DND-41 (cell line): ENCODE measurements around the gene BRK1.

Source experiments
- ATAC-seq: fragments of 200-7000 bp; cut with Tn5 transposase; 3 replicates; pipeline ENCODE4 v1.9.1; 2021; ENCODE audit warnings: low read depth; ENCODE audit not compliant: insufficient read depth
- DNase-seq: peaks from one replicate; pipeline ENCODE4 v3.0.0-alpha.2; 2020
- H2AFZ ChIP-seq: 2 replicates; pipeline ENCODE4 v1.6.0; 2012; ENCODE audit warnings: low read depth, low read length
- H3K27ac ChIP-seq: 2 replicates; pipeline ENCODE4 v1.5.1; 2012; ENCODE audit warnings: low read length, inconsistent platforms
- H3K27me3 ChIP-seq: fragments of 200-600 bp; sonication (generic); 2 replicates; pipeline ENCODE4 v1.6.0; 2012; ENCODE audit warnings: low read length, mild to moderate bottlenecking, inconsistent platforms; ENCODE audit not compliant: insufficient read depth, poor library complexity
- H3K36me3 ChIP-seq: 2 replicates; pipeline ENCODE4 v1.5.1; 2012; ENCODE audit warnings: low read length, inconsistent platforms; ENCODE audit not compliant: insufficient read depth
- H3K4me1 ChIP-seq: 2 replicates; pipeline ENCODE4 v1.5.1; 2012; ENCODE audit warnings: mild to moderate bottlenecking, low read length; ENCODE audit not compliant: insufficient read depth
- H3K4me2 ChIP-seq: 2 replicates; pipeline ENCODE4 v1.6.0; 2012; ENCODE audit warnings: mild to moderate bottlenecking, moderate library complexity, low read length, inconsistent platforms; ENCODE audit not compliant: insufficient read depth
- H3K4me3 ChIP-seq, 2 experiments: fragments of 200-600 bp in 1 of 2; shearing (Covaris generic) in 1 of 2; 2 replicates each; pipeline ENCODE4 v1.5.1; 2012 to 2016; ENCODE audit warnings: inconsistent platforms in 2 of 2, low read length in 2 of 2, mild to moderate bottlenecking in 2 of 2, low read depth in 1 of 2, moderate library complexity in 1 of 2
- H3K79me2 ChIP-seq: 2 replicates; pipeline ENCODE4 v1.6.0; 2012; ENCODE audit warnings: low read length, inconsistent platforms; ENCODE audit not compliant: insufficient read depth
- H3K9ac ChIP-seq: 2 replicates; pipeline ENCODE4 v1.6.0; 2012; ENCODE audit warnings: low read depth, mild to moderate bottlenecking, inconsistent platforms, low read length, moderate library complexity
- H3K9me3 ChIP-seq: 2 replicates; pipeline ENCODE4 v1.5.1; 2012; ENCODE audit warnings: low read length, moderate library complexity, mild to moderate bottlenecking, inconsistent platforms; ENCODE audit not compliant: insufficient read depth, severe bottlenecking
- H4K20me1 ChIP-seq: 2 replicates; pipeline ENCODE4 v1.6.0; 2012; ENCODE audit warnings: low read length; ENCODE audit not compliant: insufficient read depth
- EZH2 ChIP-seq: IDR thresholded peaks from 3 replicates; pipeline ENCODE4 v1.6.1; 2012; ENCODE audit warnings: borderline replicate concordance, low read depth, mild to moderate bottlenecking, moderate library complexity, low read length, inconsistent platforms; ENCODE audit not compliant: severe bottlenecking
- TF ChIP-seq, protein P1 (sequence below): IDR thresholded peaks from 2 replicates; pipeline ENCODE4 v1.5.1; 2012; ENCODE audit warnings: borderline replicate concordance, low read length, moderate library complexity, mild to moderate bottlenecking; ENCODE audit not compliant: poor library complexity, severe bottlenecking; ENCODE audit errors: extremely low read depth

Gene BRK1

GRCh38 chr3:10149226-10149625 lies 33.8 kb downstream of the BRK1 start:
- H3K9ac ChIP-seq: no peak overlapping the region
- ATAC-seq (no peak), DNase-seq (no peak)
- H3K27me3 ChIP-seq: no peaks in the 10 kb centered on the region
- no peak overlapping the region for H3K4me3 ChIP-seq
- H3K9me3 ChIP-seq: no peaks in the 10 kb centered on the region
- peaks cover 82% of the 10 kb centered on the region for H3K36me3 ChIP-seq
- peaks cover 32% of the 10 kb centered on the region for H4K20me1 ChIP-seq
- H3K4me2 ChIP-seq: no peak overlapping the region
- TF ChIP-seq EZH2: no peak
- TF ChIP-seq, protein P1, sequence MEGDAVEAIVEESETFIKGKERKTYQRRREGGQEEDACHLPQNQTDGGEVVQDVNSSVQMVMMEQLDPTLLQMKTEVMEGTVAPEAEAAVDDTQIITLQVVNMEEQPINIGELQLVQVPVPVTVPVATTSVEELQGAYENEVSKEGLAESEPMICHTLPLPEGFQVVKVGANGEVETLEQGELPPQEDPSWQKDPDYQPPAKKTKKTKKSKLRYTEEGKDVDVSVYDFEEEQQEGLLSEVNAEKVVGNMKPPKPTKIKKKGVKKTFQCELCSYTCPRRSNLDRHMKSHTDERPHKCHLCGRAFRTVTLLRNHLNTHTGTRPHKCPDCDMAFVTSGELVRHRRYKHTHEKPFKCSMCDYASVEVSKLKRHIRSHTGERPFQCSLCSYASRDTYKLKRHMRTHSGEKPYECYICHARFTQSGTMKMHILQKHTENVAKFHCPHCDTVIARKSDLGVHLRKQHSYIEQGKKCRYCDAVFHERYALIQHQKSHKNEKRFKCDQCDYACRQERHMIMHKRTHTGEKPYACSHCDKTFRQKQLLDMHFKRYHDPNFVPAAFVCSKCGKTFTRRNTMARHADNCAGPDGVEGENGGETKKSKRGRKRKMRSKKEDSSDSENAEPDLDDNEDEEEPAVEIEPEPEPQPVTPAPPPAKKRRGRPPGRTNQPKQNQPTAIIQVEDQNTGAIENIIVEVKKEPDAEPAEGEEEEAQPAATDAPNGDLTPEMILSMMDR: no peak
- H2AFZ ChIP-seq: no peak overlapping the region
- no peak overlapping the region for H3K27ac ChIP-seq
- peaks cover 22% of the 10 kb centered on the region for H3K4me1 ChIP-seq
- H3K79me2 ChIP-seq: peaks cover 43% of the 10 kb centered on the region

DNA sequence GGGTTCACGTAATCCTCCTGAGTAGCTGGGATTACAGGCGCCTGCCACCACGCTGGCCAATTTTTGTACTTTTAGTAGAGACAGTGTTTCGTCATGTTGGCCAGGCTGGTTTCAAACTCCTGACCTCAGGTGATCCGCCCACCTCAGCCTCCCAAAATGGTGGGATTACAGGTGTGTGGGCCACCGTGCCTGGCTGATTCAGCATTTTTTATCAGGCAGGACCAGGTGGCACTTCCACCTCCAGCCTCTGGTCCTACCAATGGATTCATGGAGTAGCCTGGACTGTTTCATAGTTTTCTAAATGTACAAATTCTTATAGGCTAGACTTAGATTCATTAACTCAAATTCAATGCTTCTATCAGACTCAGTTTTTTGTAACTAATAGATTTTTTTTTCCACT lies 35.5 kb downstream of the BRK1 start:
- Histone ChIP-seq H3K27ac (no peak overlapping the region), H3K9me3 (no peaks in the 10 kb centered on the region), H3K27me3 (no peaks in the 10 kb centered on the region), H3K9ac (no peak overlapping the region), H3K36me3 (peaks cover 78% of the 10 kb centered on the region), H3K4me2 (no peak overlapping the region), H3K4me3 (no peak overlapping the region), H3K4me1 (peaks cover 7% of the 10 kb centered on the region; the same call in 1 of the 2 replicates), H3K79me2 (peaks cover 25% of the 10 kb centered on the region), H4K20me1 (peaks cover 25% of the 10 kb centered on the region), H2AFZ (no peak overlapping the region)
- no peak for DNase-seq
- ATAC-seq: no peak
- TF ChIP-seq EZH2: no peak

GRCh38 chr3:10154335-10155122 lies 39.1 kb downstream of the BRK1 start:
- Histone ChIP-seq H3K79me2 (no peaks in the 10 kb centered on the region), H3K4me1 (no peaks in the 10 kb centered on the region), H3K27me3 (no peaks in the 10 kb centered on the region), H3K4me3 (no peak overlapping the region), H3K4me2 (no peak overlapping the region), H2AFZ (no peak overlapping the region), H3K9ac (no peak overlapping the region), H3K36me3 (peaks cover 46% of the 10 kb centered on the region), H3K9me3 (no peaks in the 10 kb centered on the region), H4K20me1 (peaks cover 5% of the 10 kb centered on the region), H3K27ac (no peak overlapping the region)
- ATAC-seq (peak; percentile 17; the same call in 1 of the 3 replicates), DNase-seq (no peak)
- TF ChIP-seq, protein P1: no peak
- no peak for TF ChIP-seq EZH2

DNA sequence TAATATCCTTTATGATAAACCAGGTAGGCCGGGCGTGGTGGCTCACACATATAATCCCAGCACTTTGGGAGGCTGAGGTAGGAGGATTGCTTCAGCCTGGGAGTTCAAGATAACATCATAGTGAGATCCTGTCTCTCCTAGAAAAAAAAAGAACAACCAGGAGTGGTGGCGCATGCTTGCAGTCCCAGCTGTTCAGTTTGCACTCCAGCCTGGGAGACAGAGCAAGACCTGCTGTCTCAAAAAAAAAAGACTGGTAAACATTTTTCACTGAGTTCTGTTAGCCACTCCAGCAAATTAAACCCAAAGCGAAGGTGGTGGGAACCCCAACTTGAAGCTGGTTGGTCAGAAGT lies 39.6 kb downstream of the BRK1 start:
- Histone ChIP-seq H3K9ac (no peak overlapping the region), H3K79me2 (no peaks in the 10 kb centered on the region), H3K4me1 (no peaks in the 10 kb centered on the region), H3K4me3 (no peak overlapping the region), H2AFZ (no peak overlapping the region), H3K27me3 (no peaks in the 10 kb centered on the region), H4K20me1 (peaks cover 4% of the 10 kb centered on the region), H3K9me3 (no peaks in the 10 kb centered on the region), H3K36me3 (peaks cover 40% of the 10 kb centered on the region), H3K27ac (no peak overlapping the region), H3K4me2 (no peak overlapping the region)
- DNase-seq (no peak), ATAC-seq (peak; percentile 36; the same call in 2 of the 3 replicates)
- TF ChIP-seq EZH2: no peak
- TF ChIP-seq, protein P1: no peak
